ENCODE results near the gene NRF1.

The NRF1 gene

DNA sequence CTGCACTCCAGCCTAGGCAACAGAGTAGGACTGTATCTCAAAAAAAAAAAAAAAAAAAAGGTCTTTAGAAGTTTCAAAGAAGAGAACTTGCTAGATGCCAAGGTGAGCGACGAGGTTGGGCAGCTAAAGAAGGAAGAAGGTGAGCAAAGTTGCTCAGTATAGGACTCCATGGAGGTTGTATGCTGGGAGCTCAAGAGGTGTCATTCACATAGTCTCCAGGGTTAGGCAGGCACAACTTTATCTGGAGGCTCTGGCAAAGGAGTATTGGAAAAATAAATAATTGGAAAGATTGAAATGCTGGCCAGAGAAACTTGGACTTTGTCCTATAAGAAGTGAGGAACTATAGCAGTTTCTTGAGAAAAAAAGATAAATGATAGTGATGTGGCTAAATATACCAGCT is 74.5 kb downstream of the NRF1 start:
- no peak for DNase-seq

DNA sequence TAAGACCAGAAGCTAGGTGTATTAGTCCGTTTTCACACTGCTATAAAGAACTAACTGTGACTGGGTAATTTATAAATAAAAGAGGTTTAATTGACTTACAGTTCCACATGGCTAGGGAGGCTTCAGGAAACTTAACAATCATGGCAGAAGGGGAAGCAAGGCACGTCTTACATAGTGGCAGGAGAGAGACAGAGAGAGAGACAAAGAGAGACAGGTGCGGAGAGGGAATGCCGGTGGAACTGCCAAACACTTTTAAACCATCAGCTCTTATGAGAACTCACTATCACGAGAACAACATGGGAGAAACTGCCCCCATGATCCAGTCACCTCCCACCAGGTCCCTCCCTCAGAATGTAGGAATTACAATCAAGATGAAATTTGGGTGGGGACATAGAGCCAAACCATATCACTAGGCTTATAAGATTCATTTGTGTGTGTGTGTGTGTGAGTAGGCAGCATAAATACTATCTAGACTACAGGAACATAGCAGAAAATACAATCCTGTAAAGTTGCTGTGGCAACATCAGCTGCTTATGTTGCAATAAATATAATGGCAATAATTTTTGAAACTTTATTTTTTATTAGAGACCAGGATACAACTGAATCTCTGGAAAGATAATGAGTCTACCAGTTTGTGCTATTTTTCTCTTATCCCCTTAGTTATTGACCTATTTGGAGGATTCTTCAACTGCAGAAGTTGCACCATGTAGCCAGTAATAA is 77.1 kb downstream of the NRF1 start:
- no peak for DNase-seq

GRCh38 chr7:129689995-129690581 is 78.6 kb downstream of the NRF1 start:
- no peak for DNase-seq

DNA sequence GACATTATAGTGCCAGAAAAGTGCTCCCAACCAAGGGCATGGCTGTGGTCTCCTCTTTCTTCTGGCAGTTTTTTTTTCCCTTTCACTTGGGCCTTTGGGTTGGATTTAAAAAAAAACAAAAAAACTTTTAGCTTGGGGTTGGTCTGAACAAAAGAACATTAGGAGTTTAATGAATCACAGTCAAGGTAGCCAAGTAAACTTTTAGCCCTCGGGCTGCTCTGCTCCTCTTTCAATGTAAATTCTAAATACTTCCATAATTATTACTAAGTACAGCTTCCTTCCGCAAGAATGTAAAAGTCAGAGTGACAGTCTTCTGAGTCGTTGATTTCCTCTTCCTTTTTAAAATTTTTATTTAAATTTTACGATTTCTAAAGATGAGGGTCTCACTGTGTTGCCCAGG is 79.2 kb downstream of the NRF1 start:
- no peak for DNase-seq

GRCh38 chr7:129698516-129699418 is 87.2 kb downstream of the NRF1 start:
- DNase-seq = no peak

DNA sequence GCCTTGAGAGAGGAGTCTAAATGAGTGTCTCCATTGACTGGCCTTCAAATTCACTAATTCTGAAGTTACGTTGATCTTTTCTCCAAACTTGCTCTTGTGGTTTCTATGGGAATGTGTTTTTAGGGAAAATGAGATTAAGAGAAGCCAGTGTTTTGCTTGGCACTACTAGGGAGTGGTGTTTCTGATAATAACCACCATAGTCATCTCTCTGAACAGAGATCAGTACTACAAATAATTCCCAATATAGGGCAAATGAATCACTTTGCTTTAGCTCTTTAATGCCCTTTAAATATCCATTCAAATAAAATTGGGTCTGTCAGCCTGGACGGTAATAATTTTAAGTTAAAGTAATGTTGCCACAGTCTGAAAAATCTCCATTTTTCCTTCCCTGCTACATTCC is 90.8 kb downstream of the NRF1 start:
- no peak for DNase-seq

DNA sequence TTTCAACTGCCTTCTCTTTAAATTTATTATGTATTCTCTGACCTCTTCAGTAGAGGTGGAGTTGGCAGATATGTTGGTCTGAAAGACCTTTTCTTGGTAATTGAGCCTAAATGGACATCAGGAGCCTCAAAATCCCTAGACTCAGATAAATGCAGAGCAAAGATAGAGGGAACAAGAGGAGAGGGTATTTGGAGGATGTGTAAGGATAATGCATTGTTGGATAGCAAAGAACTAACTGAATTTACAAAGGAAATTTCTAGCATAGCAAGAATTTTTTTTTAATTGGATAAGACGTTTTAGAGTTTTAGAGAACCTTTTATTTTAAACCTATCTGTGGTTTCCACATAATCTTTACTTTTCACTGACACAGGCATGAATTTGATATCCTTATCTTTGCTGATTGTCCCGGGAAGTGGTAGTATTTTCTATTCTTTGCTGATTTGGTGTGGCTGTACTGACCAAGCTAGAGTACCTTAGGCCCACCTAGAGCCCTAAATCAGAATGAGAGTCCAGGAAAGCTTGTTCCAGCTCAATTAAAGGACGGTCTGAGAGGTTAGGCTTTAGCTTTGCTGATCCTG is 91.3 kb downstream of the NRF1 start:
- no peak for DNase-seq

DNA sequence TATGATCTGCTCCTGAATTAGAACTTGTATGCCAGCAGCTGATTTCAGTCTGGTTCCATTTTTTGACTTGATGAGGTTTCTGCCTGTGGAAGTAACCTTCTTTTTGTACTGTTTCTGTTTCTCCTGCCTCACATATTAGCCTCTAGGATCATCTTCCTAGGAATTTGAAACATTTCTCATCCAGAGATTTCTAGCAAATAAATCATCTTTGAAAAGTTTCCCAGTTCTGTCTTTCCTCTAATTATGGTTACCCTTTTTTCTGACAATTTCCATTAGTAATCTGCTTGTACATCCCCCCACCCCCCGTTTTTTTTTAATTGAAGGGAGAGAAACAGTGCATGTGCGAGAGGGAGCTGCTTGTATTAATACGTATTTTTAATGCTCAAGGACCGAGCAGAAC is 92.2 kb downstream of the NRF1 start:
- DNase-seq = no peak

GRCh38 chr7:129707910-129708499 is 96.5 kb downstream of the NRF1 start:
- no peak for DNase-seq

DNA sequence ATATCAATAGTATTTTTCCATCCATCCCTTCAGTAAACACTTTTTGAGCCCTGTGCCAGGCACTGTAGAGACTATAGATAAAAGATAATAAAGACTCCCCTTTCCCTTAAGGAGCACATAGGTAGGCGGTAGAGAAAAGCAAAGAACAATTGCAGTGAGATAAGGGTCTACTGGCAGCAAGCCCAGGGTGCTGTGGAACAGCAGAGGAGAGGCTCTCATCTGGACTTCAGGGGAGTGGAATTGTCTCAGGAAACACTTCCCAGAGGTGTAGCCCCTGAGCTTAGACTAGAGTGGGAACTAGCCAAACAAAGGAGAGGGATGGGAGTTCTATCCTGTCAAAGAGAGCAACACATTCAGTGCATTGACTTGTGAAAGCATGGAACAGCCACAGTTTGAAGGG is 102.0 kb downstream of the NRF1 start:
- DNase-seq = peak; percentile 20

GRCh38 chr7:129714514-129715063 is 103.1 kb downstream of the NRF1 start:
- DNase-seq = no peak

GRCh38 chr7:129719980-129720732 is 108.6 kb downstream of the NRF1 start:
- peak; percentile 88 for DNase-seq

DNA sequence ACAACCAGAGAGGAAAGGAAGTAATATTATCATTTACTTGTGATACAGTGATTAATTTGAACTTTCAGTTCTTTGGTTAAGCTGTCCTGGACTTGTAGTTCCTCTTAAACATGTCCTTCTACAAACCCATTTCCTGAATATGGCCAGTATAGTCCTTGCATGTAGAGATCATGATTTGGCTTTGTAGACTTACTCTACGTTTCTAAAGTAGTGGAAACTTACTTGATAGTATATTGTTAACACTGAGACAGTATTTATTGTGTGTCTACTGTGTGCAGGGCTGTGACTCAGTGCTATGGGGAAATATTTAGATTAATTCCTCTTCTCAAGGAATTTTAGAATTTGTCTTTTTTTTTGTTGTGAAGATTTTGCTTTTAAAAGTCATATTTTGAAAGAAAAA is 109.5 kb downstream of the NRF1 start:
- DNase-seq = peak; percentile 34

DNA sequence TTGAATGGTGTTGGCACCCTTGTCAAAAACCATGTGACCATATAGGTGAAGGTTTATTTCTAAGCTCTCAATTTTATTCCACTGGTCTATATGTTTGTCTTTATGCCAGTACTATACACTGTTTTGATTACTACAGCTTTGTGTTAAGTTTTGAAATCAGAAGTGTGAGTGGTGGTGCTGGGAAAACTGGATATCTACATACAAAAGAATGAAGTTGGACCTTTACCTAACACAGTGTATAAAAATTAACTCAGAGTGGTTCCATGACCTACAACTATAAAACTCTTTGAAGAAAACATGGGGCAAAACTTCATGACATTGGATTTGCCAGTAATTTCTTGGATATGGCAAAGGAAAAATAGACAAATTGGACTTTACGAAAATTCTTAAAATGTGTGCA is 112.2 kb downstream of the NRF1 start:
- DNase-seq = no peak

- DNase-seq = no peak
Measured at GRCh38 chr7:129724796-129725195, 113.3 kb downstream of the NRF1 start.

- no peak for DNase-seq
Measured at GRCh38 chr7:129728875-129729467, 117.5 kb downstream of the NRF1 start.

GRCh38 chr7:129729511-129729910 is 118.0 kb downstream of the NRF1 start:
- no peak for DNase-seq

- no peak for DNase-seq
Measured at GRCh38 chr7:129730159-129730558, 118.6 kb downstream of the NRF1 start.

DNA sequence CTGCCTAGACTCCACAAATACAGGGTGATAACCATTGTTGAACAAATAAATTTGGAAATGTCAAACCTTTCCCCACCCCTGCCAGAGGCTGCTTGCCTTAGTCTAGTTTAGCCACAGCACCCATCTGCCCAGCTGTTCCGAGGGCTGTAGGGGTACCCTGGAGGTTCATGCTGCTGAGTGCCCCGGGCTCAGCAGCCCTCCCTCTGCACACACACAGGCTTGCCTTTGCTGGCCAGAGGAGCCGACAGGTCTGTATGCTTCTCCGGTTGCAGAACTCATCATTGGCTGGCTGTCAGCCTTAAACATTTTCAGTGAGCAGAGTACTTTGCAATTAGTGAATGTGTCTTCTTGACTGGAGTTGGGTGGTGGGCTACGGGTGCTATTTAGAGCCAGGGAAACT is 122.9 kb downstream of the NRF1 start:
- DNase-seq = no peak

GRCh38 chr7:129739427-129739826 is 127.9 kb downstream of the NRF1 start:
- no peak for DNase-seq

DNA sequence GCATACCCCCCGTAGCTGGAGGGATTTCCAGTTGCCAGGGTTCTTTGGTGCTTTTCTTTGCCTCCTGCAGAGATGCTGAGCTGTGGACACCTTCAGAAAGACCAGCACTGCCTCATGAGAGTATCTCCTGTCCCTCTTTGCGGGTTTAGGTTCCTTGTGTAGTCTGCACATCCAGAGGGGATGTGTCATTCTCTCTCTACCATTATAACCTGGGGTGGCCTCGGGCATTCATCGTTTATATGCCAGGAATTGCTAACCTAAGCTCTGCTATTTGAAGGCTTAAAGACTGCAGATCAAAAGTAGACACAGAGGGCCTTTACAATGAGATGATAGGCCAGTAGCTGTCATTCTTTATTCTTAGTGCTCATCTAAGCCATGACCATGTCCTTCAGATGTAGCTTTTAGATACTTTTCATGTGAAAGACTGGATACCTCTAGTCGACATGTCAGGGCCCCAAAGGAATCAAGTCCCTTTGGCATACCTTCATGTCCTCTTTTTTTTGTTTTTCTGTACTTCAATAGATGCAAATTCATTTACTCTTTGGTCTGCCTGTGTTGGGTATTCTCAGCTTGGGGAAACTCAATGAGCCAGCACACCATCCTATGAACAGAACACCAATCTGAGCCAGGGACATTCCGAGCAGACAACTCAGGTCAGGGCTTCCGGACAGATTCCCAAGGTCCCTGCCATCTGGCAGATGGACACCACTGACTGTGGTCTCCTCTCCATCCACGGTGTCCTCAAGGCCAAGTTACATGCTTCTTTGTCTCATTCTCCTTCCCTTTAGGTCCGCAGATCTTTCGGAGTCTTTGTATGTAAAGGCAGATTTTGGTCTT is 129.3 kb downstream of the NRF1 start:
- DNase-seq = no peak

All from hematopoietic multipotent progenitor cell treated with erythropoietin and hydrocortisone succinate and interleukin-3 and kit ligand, for 6 days (in vitro differentiated cells).